Suppressor macrophage treated with lipopolysaccharide for 4 hours (primary cell): Measurements from ENCODE around the gene HTT.

Source experiments
- DNase-seq: peaks from one replicate; pipeline ENCODE4 v3.0.0-alpha.2; 2020

Gene HTT

DNA sequence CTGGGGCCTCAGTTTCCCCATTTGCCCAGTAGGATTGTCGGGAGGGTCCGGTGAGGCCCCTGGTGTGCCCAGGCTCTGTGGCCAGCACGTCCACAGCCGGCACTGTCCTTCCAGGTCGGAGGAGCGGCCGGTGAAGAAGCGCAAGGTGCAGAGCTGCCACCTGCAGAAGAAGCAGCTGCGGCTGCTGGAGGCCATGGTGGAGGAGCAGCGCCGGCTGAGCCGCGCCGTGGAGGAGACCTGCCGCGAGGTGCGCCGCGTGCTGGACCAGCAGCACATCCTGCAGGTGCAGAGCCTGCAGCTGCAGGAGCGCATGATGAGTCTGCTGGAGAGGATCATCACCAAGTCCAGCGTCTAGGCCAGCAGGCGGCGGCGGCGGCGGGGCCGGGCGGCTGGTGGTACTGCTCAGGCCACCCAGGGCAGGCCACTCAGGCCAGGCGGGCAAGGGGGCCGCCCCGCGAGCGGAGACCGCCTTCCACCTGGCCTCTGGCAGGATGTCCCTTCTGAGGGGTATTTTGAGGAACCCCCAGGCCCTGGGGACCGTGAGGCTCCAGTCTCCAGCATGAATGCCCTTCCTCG, 181.2 kb downstream of the HTT start:
- no peak for DNase-seq

DNA sequence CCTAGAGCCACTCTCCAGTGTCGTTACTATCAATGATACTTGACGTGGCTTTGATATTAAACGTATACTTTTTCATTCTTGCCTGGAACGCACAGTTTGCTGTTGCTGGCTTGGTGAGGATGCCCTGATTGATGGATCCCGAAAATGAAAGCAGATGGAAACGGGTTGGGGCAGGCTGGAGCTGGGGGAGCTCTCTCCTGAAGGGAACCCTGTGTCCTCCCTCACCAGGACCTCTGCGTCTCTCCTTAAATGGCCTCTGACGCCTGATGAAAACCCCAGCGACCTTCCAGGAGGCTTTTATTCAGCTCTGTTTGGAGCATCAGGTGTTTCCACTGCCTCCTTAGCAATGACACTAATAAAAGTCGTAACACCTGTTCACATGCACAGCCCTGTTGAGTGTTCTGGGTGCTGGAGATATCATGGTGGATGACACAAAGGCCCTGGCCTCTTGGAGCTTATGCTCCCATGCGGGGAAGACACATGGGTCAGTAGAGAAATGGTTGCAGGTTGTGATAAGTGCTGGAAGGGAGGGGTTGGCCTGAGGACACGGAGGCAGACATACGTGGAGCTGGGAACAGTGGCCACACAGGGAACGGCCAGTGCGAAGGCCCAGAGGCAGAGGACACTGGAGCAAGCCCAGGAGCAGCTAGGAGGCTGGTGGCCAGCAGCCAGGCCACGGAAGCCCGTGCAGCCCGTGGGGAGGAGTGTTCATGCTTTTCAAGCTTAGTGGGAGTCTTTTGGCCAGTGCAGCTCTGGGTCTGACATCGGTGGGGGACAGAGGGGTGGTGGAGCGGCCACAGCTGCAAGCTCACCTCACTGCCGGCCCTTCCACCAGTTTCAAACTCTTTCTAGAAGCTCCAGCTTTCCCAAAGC, 182.0 kb downstream of the HTT start:
- DNase-seq: no peak

- DNase-seq: no peak
Observed at GRCh38 chr4:3257103-3257555, 182.6 kb downstream of the HTT start.

- DNase-seq: no peak
Observed at GRCh38 chr4:3257556-3258482, 183.3 kb downstream of the HTT start.

DNA sequence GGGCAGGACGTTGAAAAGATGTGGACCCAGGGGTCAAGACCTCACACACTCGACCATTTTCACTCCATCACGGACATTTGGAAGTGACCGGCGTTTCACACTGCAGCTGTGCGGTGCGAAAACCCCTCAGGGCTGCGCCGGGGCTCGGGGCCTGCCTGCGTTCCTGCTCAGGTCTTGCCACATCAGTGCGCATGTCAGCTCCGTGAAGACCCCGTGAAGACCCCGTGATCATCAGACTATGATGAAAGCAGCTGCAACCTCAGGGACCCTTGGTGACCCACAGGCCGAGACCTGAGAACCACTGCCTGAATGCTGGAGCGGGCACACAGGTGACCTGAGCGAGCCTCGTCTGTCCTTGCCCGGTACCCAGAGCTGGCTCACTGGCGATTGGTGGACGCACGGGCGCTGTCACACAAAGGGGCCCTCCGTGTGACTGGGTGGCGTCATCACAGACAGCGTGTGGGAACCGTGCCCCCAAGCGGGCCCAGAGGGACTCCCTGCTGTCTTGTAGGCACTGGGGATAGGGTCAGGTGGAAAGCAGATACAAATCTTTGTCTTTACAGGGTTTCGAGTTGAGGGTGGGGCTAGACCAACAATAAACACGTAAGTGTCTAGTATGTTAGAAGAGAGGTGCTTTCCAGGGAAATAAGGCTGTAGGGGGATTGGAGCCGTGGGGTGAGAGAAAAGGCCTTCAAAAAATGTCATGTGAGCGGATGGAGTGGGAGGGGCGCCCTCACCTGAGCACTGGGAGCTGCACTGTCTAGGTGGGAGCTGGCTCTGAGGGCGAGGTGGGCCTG, 187.1 kb downstream of the HTT start:
- DNase-seq: no peak

DNA sequence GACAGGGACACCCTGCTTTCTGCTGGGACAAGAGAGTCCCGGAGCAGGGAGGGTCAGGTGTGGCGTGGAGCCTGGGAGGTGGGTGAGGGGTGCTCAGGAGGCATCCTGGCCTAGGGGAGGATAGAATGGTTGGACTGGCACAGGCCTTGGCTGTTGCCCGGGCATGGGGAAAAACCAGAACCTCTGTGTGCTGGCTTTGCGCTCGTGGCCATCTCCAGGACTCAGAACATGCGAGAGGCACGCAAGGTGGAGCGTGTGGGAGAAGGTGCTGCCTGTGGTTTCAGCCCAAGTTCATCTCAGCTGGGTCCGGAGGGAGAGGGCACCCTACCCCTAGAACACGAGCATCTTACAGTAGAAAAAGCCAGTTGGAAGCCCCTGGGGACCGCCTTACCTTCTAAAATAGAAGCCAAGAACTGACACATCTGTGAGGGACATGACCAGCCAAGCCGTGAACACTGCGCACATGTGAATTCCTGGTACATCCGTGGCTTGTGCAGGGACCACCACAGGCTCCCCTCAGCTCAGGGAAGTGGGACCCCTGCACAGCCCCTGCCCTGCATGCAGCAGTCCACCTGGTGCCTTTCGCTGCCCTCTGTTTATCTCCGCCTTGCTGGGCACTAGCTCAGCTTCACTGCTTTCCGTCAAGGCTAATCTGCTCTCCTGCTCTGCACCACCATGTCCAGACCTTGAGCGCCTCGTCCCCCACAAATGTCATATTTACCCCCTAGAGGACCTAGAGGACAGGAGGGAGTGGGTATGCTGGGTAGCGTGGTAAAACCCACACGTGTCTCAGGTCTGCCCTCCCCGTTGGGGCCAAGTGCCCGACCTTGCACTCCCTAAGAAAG, 187.9 kb downstream of the HTT start:
- DNase-seq: no peak

DNA sequence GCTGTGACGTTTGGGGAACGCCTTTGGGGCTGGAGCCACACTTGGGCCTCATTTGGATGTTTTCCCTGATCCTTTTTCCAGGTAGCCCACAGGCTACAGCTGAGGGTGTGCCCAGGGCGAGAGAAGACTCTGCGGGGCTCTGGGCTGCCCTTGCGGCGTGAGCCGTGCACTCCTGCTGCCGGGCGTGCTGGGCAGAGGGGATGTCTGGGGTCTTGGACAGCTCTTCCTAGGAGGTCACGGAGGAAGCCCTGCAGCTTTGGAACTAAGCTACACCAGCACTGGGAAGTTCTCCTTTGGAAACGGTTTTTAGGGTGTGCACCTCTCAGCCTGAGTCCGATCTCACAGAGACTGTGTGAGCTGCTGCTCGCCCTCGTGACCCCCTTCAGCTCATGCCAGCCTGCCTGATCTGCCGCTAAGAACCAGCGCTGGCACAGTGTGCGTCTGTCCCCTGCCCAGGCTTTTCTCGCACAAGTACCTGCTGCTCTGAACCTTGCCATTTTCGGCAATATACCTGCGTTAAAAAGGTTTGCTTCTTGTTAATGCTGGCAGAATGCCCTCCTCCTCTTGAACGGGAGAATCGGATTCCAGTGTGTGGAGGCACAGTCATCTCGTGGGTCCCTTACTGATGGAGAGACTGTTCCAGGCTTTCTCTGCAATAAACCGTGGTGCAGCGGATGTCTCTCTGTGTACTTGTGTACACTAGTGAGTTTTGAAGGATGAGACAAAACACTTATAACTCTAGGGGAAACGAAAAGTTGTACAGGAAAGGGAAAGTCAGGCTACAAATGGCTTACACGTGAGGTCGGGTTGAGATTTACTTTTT, 188.8 kb downstream of the HTT start:
- DNase-seq: no peak

DNA sequence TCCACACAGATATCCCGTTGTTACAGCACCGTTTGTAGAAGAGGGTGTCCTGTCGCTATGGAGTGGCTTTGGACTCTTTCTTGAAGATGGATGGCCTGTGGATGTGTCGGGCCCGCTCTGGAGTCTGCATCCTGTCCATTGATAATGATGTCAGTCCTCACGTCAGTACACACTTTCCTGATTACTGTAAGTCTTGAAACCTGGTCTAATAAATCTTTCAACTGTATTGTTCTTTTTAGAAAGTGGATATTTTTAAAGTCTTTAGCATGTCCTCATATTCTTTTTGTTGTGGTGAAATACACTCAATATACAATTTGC, 189.4 kb downstream of the HTT start:
- DNase-seq: no peak

DNA sequence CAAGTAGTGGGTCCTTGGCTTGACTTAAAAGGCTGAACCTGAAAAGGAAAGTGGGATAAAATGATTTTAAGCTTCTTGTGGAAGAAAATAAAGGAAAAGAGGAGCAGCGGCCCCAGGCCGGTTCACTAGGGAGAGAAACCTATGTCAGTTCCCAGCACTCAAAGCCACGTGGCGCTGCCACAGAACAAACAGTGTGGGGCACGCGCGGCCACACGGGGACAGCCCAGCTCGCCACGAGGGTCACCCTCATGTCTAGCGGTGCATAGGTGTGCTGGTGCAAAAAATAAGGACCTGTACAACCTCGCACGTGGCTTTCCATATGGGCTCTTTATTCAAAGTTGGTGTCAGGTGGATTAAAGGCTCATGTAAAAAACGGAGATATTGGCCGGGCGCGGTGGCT, 191.6 kb downstream of the HTT start:
- DNase-seq: no peak

DNA sequence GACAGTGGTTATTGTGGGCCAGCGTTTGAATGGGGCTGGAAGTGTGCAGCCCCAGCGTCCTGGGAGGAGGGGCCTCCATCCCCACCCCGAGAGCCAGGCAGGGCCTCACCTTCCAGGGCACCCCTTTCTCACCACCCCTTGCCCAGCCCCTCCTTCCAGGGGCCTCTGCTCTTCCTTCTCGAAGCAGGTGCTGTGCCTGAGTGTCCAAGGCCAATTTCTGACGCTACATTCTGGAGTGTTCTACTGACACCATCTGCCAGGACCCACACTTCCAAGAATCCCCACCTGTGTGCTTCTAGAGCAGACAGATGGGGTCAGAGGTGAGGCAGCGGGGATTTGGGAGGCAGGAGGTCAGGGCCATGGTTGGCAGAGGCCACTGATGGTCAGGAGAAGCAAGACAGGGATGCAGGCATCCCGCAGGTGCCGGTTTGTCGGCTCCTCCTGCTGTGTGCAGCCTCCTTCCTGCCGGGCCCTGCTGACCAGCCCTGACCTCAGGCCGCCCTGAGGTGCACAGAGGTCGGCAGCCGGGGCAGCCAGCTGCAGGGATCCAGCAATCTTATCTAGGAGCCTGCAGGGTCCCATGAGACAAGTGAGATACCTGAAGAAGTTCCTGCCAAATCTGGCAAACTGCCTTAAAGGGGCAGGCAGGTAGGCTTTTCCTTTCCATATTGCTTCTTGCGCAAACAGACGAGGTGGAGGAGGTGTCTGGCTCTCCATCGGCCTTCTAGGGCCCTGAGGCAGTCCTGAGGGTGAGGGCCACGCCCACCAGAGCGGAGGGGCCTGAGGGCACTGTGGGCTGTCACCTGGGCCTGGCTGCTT, 193.3 kb downstream of the HTT start:
- no peak for DNase-seq

GRCh38 chr4:3268395-3269104, 194.1 kb downstream of the HTT start:
- DNase-seq: no peak

DNA sequence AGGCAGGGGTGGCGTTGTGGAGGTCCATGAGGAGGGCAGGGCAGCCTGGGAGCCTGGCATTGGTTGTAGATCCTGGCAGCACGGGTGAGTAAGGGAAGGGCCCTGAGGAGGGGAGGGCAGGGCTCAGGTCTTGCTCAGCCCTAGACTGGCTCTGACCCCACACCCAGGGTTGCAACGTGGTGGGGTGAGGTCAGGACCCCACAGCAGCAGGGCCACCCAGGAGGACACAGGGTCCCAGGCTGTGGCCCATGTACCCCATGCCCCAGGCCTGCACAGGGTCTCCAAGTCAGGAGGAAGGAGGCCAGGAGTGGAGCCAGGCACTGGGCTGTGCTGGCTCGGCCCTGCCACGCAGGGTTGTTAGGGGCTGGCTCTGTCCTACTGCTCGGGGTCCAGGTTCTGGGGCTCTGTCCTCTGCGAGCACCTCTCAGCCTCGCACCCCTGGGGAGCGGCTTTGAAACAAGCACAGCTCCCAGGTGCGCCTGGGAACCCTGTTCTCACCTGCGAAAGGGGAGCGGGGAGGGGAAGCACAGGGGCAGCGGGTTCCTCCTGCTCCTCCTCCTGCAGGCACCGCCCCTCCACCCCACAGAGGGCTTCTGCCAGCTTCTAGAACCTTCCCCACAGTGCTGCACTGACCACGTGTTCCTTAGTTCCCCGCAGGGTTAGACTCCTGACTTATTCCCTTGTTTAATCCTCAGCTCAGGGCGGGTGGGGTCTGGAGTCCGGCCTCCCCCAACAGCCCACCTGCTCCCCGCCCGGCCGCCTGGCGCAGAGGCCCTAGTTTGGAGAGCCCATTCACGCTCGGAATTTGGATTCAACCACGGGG, 194.8 kb downstream of the HTT start:
- no peak for DNase-seq

GRCh38 chr4:3269991-3270611, 195.6 kb downstream of the HTT start:
- no peak for DNase-seq

GRCh38 chr4:3271131-3271530, 196.7 kb downstream of the HTT start:
- no peak for DNase-seq

GRCh38 chr4:3276986-3277385, 202.5 kb downstream of the HTT start:
- no peak for DNase-seq

- DNase-seq: no peak
Observed at GRCh38 chr4:3280466-3280865, 206.0 kb downstream of the HTT start.

GRCh38 chr4:3283483-3283882, 209.0 kb downstream of the HTT start:
- DNase-seq: no peak

GRCh38 chr4:3283916-3284315, 209.4 kb downstream of the HTT start:
- no peak for DNase-seq
